Neural cell (in vitro differentiated cells): ENCODE data around the gene PIGZ.

Experiments
- EP300 ChIP-seq: fragments of 450-650 bp; conservative IDR thresholded peaks from 2 replicates; pipeline ENCODE4 v1.6.1; 2014; ENCODE audit warnings: antibody characterized with exemption, mild to moderate bottlenecking, moderate library complexity; ENCODE audit not compliant: poor library complexity, severe bottlenecking
- EZH2 ChIP-seq: fragments of 200-600, 300-800 bp; shearing (Covaris generic), sonication (generic); IDR thresholded peaks from 2 replicates; pipeline ENCODE4 v1.6.1; 2014; ENCODE audit warnings: antibody characterized with exemption, low read length, borderline replicate concordance, mild to moderate bottlenecking; ENCODE audit not compliant: insufficient read depth, poor library complexity, severe bottlenecking
- POLR2AphosphoS5 ChIP-seq: IDR thresholded peaks from 2 replicates; pipeline ENCODE4 v1.6.1; 2012
- RAD21 ChIP-seq: fragments of 450-650 bp; conservative IDR thresholded peaks from 2 replicates; pipeline ENCODE4 v1.6.1; 2014; ENCODE audit warnings: antibody characterized with exemption, mild to moderate bottlenecking, moderate library complexity
- TAF1 ChIP-seq: IDR thresholded peaks from 2 replicates; pipeline ENCODE4 v1.6.1; 2012; ENCODE audit warnings: low read depth
- TF ChIP-seq, protein P1 (sequence below): fragments of 450-650 bp; IDR thresholded peaks from 2 replicates; pipeline ENCODE4 v1.5.1; 2014; ENCODE audit warnings: antibody characterized with exemption, mild to moderate bottlenecking, moderate library complexity; ENCODE audit not compliant: poor library complexity, severe bottlenecking

DNA sequence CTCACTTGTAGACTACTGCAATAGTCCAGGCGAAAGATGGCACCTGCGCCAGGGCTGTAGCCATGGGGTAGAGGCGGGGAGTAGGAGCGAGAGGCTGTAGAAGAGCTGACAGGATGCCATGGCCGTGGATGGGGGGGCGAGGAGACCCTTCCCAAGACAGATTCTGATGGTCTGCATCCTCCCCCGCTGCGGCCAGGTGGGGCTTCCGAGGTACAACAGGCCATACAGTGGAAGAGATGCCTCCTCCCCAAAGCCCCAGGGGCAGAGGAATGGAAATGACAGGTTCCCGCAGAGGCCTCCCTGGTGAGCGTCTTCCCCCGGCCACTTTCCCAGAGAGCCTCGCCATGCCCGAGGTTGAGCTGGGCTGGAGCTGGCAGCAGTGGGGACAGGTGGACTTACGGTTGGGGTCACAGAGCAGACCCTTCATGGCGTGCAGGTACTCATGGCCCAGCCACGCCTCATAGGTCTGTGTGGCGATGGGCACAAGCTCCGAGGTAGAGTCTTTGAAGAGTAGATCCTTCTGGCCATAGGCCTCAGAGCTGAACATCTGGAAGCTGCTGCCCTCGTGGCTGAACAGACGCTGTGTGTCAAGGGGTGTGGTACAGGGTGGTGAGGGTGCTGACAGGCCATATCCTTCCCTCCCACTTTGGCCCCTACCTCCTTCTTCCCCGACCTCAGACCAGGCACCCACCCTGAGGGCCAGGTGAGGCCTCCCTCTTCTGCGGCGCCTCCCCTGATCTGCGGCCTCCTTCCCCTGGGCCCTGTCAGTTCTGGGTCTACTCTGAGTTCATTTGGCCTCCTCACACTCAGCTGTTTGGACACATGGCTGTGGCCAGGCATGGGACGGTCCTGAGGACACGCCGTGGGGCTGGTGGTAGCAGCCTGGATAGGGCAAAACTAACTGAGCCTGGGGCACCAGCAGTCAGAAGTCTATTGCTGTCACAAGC is 47.4 kb upstream of the PIGZ start:
- TF ChIP-seq, protein P1, sequence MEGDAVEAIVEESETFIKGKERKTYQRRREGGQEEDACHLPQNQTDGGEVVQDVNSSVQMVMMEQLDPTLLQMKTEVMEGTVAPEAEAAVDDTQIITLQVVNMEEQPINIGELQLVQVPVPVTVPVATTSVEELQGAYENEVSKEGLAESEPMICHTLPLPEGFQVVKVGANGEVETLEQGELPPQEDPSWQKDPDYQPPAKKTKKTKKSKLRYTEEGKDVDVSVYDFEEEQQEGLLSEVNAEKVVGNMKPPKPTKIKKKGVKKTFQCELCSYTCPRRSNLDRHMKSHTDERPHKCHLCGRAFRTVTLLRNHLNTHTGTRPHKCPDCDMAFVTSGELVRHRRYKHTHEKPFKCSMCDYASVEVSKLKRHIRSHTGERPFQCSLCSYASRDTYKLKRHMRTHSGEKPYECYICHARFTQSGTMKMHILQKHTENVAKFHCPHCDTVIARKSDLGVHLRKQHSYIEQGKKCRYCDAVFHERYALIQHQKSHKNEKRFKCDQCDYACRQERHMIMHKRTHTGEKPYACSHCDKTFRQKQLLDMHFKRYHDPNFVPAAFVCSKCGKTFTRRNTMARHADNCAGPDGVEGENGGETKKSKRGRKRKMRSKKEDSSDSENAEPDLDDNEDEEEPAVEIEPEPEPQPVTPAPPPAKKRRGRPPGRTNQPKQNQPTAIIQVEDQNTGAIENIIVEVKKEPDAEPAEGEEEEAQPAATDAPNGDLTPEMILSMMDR: no peak
- TF ChIP-seq TAF1 (no peak), EP300 (no peak), EZH2 (no peak), POLR2AphosphoS5 (no peak), RAD21 (no peak)
